ENCODE measurements around the gene SMAD7.
A peak's percentile ranks its signal among the peaks of the same experiment; 100 is the strongest.

Gene SMAD7

DNA sequence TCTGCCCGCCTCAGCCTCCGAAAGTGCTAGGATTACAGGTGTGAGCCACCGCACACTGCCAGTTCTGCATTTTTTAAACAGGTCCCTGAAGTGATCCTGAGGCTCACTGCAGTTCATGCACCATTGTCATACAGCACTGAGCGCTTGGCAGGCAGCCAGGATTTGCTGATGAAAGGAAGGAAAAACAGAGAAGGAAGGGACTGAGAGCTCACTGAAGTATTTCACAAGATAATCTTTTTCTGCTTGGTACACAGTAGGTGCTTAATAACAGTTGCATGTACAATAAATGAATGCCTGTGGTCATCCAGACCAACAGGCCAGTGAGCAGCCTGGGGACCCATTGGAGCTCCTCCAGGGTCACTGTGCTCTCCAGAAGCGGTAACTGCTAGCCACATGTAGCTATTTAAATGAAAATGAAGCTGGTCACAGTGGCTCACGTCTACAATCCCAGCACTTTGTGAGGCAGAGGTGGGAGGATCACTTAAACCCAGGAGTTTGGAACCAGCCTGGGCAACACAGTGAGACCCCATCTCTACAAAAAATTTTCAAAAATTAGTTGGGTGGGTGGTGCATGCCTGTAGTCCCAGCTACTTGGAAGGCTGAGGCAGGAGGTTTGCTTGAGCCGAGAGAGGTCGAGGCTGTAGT, 33.1 kb upstream of the SMAD7 start:
- peak overlapping the region; percentile 58 for H4K91ac ChIP-seq (ENCODE audit: low read depth, low read length)
- H3K4me3 ChIP-seq (ENCODE audit: low read depth, low read length) = no peak overlapping the region
- H3K23ac ChIP-seq (ENCODE audit: low read length) = no peak overlapping the region
- H3K4ac ChIP-seq (ENCODE audit: low read depth, low read length) = no peak overlapping the region
- peaks cover 32% of the 10 kb centered on the region for H3K79me1 ChIP-seq (ENCODE audit: low read length)
- H3K27ac ChIP-seq (ENCODE audit: low read depth, low read length) = peak overlapping the region; percentile 35
- H3K36me3 ChIP-seq (ENCODE audit: control insufficient read depth in 1 of 2, insufficient read depth in 2 of 2, low read length in 2 of 2) = no peaks in the 10 kb centered on the region
- peak overlapping the region; percentile 40 for H4K8ac ChIP-seq (ENCODE audit: low read depth, low read length)
- peak overlapping the region; percentile 24 for H3K18ac ChIP-seq (ENCODE audit: low read length)
- no peak overlapping the region for H4K12ac ChIP-seq (ENCODE audit: low read depth, low read length)
- H3K4me1 ChIP-seq (ENCODE audit: control insufficient read depth in 1 of 2, insufficient read depth in 2 of 2, low read length in 2 of 2) = peaks cover 10 to 26% of the 10 kb centered on the region in 2 experiments
- H2AFZ ChIP-seq (ENCODE audit: insufficient read depth, low read length, poor library complexity) = no peak overlapping the region
- no CpG with 5 or more reads among the region's 8 CpGs for WGBS (ENCODE audit: extremely low coverage, insufficient coverage, insufficient read length)
- H2BK5ac ChIP-seq (ENCODE audit: low read depth, low read length, poor library complexity) = peak overlapping the region; percentile 3
- H3K79me2 ChIP-seq (ENCODE audit: control insufficient read depth, insufficient read depth, low read length, poor library complexity) = peaks cover 6% of the 10 kb centered on the region
- no peak overlapping the region for H3K9ac ChIP-seq (ENCODE audit: low read length)
- peaks cover 2% of the 10 kb centered on the region for H3K9me3 ChIP-seq (ENCODE audit: insufficient read depth, low read depth, low read length)
- DNase-seq = no peak
- H2BK12ac ChIP-seq (ENCODE audit: low read length) = peak overlapping the region; percentile 64
- H3K4me2 ChIP-seq (ENCODE audit: low read length) = no peak overlapping the region
- peak overlapping the region; percentile 44 for H2AK5ac ChIP-seq (ENCODE audit: low read length)
- no peaks in the 10 kb centered on the region for H3K27me3 ChIP-seq (ENCODE audit: insufficient read depth, low read length)
- peak overlapping the region; percentile 29 for H3K14ac ChIP-seq (ENCODE audit: low read length)
- H2BK120ac ChIP-seq (ENCODE audit: insufficient read depth, low read length, poor library complexity) = peak overlapping the region; percentile 47

GRCh38 chr18:48982266-48982665, 31.5 kb upstream of the SMAD7 start:
- H3K79me1 ChIP-seq (ENCODE audit: low read length) = peaks cover 26% of the 10 kb centered on the region
- peak overlapping the region; percentile 1 for H3K27ac ChIP-seq (ENCODE audit: low read depth, low read length)
- peak overlapping the region; percentile 83 for H3K4ac ChIP-seq (ENCODE audit: low read depth, low read length)
- H3K9me3 ChIP-seq (ENCODE audit: insufficient read depth, low read depth, low read length) = no peaks in the 10 kb centered on the region
- H2BK120ac ChIP-seq (ENCODE audit: insufficient read depth, low read length, poor library complexity) = peak overlapping the region; percentile 75
- no peaks in the 10 kb centered on the region for H3K36me3 ChIP-seq (ENCODE audit: control insufficient read depth in 1 of 2, insufficient read depth in 2 of 2, low read length in 2 of 2)
- peak overlapping the region; percentile 48 for H3K18ac ChIP-seq (ENCODE audit: low read length)
- peak overlapping the region; percentile 42 for H4K91ac ChIP-seq (ENCODE audit: low read depth, low read length)
- H3K4me3 ChIP-seq (ENCODE audit: low read depth, low read length) = no peak overlapping the region
- no peak overlapping the region for H2AFZ ChIP-seq (ENCODE audit: insufficient read depth, low read length, poor library complexity)
- H3K79me2 ChIP-seq (ENCODE audit: control insufficient read depth, insufficient read depth, low read length, poor library complexity) = peaks cover 6% of the 10 kb centered on the region
- peak overlapping the region; percentile 50 for H4K8ac ChIP-seq (ENCODE audit: low read depth, low read length)
- no peak overlapping the region for H3K4me2 ChIP-seq (ENCODE audit: low read length)
- H3K27me3 ChIP-seq (ENCODE audit: insufficient read depth, low read length) = no peaks in the 10 kb centered on the region
- H4K12ac ChIP-seq (ENCODE audit: low read depth, low read length) = no peak overlapping the region
- H2BK12ac ChIP-seq (ENCODE audit: low read length) = peak overlapping the region; percentile 83
- peak overlapping the region; percentile 69 for H3K14ac ChIP-seq (ENCODE audit: low read length)
- H2AK5ac ChIP-seq (ENCODE audit: low read length) = no peak overlapping the region
- peaks cover 10 to 26% of the 10 kb centered on the region in 2 experiments for H3K4me1 ChIP-seq (ENCODE audit: control insufficient read depth in 1 of 2, insufficient read depth in 2 of 2, low read length in 2 of 2)
- H3K23ac ChIP-seq (ENCODE audit: low read length) = no peak overlapping the region
- no CpG with 5 or more reads among the region's 7 CpGs for WGBS (ENCODE audit: extremely low coverage, insufficient coverage, insufficient read length)
- H2BK5ac ChIP-seq (ENCODE audit: low read depth, low read length, poor library complexity) = peak overlapping the region; percentile 12
- DNase-seq = no peak
- no peak overlapping the region for H3K9ac ChIP-seq (ENCODE audit: low read length)

DNA sequence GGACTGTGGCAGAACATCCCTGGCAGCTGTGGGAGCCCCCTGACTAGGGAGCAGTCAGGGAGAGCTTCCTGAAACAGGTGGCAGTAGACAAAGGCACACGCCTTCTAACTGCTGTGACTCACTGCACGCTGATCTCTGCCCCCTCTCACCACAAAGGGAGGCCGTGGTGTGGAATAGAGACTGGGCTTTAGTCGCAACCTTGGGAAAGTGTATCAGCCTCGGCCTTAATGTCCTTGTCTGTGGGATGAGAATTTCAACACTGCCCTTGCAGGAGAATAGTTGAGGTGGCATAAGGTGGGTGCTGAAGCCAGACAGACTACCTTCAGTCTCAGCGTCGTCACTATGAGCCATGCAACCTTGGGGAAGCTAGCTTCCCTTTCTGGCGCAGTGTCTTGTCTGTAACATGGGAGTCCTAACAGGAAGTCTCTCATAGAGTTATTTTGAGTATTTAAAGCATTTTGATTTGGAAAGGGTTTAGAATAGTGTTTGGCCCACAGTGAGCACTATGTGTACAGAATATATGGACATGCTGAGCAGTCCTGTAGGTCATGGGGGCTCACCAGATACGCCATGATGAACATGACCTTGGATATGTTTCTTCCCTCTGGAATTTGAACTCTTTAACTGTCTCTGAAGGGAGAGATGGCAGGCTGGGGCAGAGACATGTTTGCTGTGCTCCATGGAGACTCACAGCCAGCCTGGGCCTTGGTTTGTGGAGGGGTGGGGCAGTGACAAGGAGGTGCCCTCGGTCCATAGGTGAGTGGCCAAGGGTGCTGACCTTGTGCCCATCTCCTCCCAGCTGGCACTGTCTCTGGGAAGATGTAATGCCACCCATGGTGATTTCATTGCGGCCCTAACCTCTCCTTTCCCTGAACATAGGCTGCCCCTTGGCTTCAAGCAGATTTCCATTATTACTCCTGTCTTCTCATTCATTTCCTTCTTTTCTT, 29.5 kb upstream of the SMAD7 start:
- Histone ChIP-seq H2BK5ac (ENCODE audit: low read depth, low read length, poor library complexity) (no peak overlapping the region), H3K9me3 (ENCODE audit: insufficient read depth, low read depth, low read length) (no peaks in the 10 kb centered on the region), H3K14ac (ENCODE audit: low read length) (peak overlapping the region; percentile 63), H3K4me2 (ENCODE audit: low read length) (no peak overlapping the region), H4K91ac (ENCODE audit: low read depth, low read length) (peak overlapping the region; percentile 71), H3K4me3 (ENCODE audit: low read depth, low read length) (no peak overlapping the region), H3K27me3 (ENCODE audit: insufficient read depth, low read length) (no peaks in the 10 kb centered on the region), H4K12ac (ENCODE audit: low read depth, low read length) (no peak overlapping the region), H3K36me3 (ENCODE audit: control insufficient read depth in 1 of 2, insufficient read depth in 2 of 2, low read length in 2 of 2) (no peaks in the 10 kb centered on the region), H4K8ac (ENCODE audit: low read depth, low read length) (no peak overlapping the region), H3K27ac (ENCODE audit: low read depth, low read length) (no peak overlapping the region), H3K23ac (ENCODE audit: low read length) (no peak overlapping the region), H2BK120ac (ENCODE audit: insufficient read depth, low read length, poor library complexity) (peak overlapping the region; percentile 12), H2AFZ (ENCODE audit: insufficient read depth, low read length, poor library complexity) (no peak overlapping the region), H3K4me1 (ENCODE audit: control insufficient read depth in 1 of 2, insufficient read depth in 2 of 2, low read length in 2 of 2) (peaks cover 10 to 28% of the 10 kb centered on the region in 2 experiments), H3K4ac (ENCODE audit: low read depth, low read length) (no peak overlapping the region), H3K18ac (ENCODE audit: low read length) (peak overlapping the region; percentile 32), H2BK12ac (ENCODE audit: low read length) (peak overlapping the region; percentile 30), H3K79me2 (ENCODE audit: control insufficient read depth, insufficient read depth, low read length, poor library complexity) (peaks cover 12% of the 10 kb centered on the region), H2AK5ac (ENCODE audit: low read length) (peak overlapping the region; percentile 38), H3K79me1 (ENCODE audit: low read length) (peaks cover 36% of the 10 kb centered on the region), H3K9ac (ENCODE audit: low read length) (no peak overlapping the region)
- no CpG with 5 or more reads among the region's 11 CpGs for WGBS (ENCODE audit: extremely low coverage, insufficient coverage, insufficient read length)
- DNase-seq = peak in 1 of 2 donors; percentile 58

DNA sequence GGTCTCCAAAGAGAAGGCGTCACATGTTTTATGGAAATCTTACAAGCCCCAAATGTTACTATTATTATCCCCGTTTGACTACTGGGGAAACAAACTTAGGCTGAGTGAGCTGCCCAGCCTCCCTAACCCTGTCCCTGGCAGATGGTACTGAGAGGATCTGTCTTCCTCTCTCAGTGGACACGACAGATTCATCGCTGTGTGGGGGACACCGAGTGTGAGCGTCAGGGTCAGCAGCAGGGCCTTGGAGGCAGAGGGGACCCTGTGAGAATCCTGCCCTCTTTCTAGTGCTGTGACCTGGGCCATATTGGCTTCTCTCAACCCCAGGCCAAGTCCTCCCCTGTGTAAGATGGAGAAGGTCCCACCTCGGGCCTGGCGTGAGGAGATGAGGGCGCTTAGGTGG, 27.1 kb upstream of the SMAD7 start:
- no CpG with 5 or more reads among the region's 9 CpGs for WGBS (ENCODE audit: extremely low coverage, insufficient coverage, insufficient read length)
- Histone ChIP-seq H4K91ac (ENCODE audit: low read depth, low read length) (peak overlapping the region; percentile 10), H2AFZ (ENCODE audit: insufficient read depth, low read length, poor library complexity) (no peak overlapping the region), H3K14ac (ENCODE audit: low read length) (no peak overlapping the region), H2BK12ac (ENCODE audit: low read length) (peak overlapping the region; percentile 50), H3K9me3 (ENCODE audit: insufficient read depth, low read depth, low read length) (no peaks in the 10 kb centered on the region), H4K12ac (ENCODE audit: low read depth, low read length) (no peak overlapping the region), H3K79me2 (ENCODE audit: control insufficient read depth, insufficient read depth, low read length, poor library complexity) (peaks cover 11% of the 10 kb centered on the region), H3K4ac (ENCODE audit: low read depth, low read length) (no peak overlapping the region), H2AK5ac (ENCODE audit: low read length) (peak overlapping the region; percentile 82), H3K27ac (ENCODE audit: low read depth, low read length) (no peak overlapping the region), H3K4me2 (ENCODE audit: low read length) (no peak overlapping the region), H3K18ac (ENCODE audit: low read length) (no peak overlapping the region), H3K4me1 (ENCODE audit: control insufficient read depth in 1 of 2, insufficient read depth in 2 of 2, low read length in 2 of 2) (peaks cover 22 to 35% of the 10 kb centered on the region in 2 experiments), H3K4me3 (ENCODE audit: low read depth, low read length) (no peak overlapping the region), H2BK120ac (ENCODE audit: insufficient read depth, low read length, poor library complexity) (no peak overlapping the region), H3K79me1 (ENCODE audit: low read length) (peaks cover 44% of the 10 kb centered on the region), H4K8ac (ENCODE audit: low read depth, low read length) (no peak overlapping the region), H3K36me3 (ENCODE audit: control insufficient read depth in 1 of 2, insufficient read depth in 2 of 2, low read length in 2 of 2) (no peaks in the 10 kb centered on the region), H3K27me3 (ENCODE audit: insufficient read depth, low read length) (no peaks in the 10 kb centered on the region), H2BK5ac (ENCODE audit: low read depth, low read length, poor library complexity) (no peak overlapping the region), H3K9ac (ENCODE audit: low read length) (no peak overlapping the region), H3K23ac (ENCODE audit: low read length) (no peak overlapping the region)
- DNase-seq = no peak
